Measurements from ENCODE around the gene ARHGAP15. TPM values are rescaled to one million over a fixed set of nuclear protein-coding genes. Genes with fewer than 3 reads are reported as not detected.

Gene ARHGAP15
- total RNA-seq, 1 donor from 2014 or later, result not detected

DNA sequence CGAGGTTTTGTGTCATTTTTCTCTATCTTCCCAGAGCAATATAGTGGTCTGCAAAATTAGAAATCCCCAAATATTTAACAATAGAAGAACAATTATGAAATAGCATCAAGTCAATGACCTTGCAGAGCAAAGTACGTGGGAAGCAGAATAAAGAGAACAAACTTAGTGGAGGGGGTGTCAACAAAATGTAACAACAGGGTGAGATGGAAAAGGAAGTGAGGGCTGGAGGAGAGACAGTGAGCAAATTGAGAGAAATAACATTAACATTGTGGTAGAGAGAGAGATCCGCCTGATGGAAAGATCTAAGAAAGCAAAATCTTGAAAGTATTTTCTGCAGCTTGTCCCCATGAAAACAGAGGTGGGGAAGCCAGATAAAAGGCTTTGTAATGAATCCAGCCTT lies 23.4 kb downstream of the ARHGAP15 start:
- Mint-ChIP-seq H3K27ac (ENCODE audit: unreplicated experiment) (no peak overlapping the region), H3K9me3 (ENCODE audit: unreplicated experiment) (no peaks in the 10 kb centered on the region), H3K4me1 (ENCODE audit: unreplicated experiment) (no peaks in the 10 kb centered on the region), H3K36me3 (ENCODE audit: unreplicated experiment) (no peaks in the 10 kb centered on the region), H3K4me3 (ENCODE audit: unreplicated experiment) (no peak overlapping the region), H3K27me3 (ENCODE audit: unreplicated experiment) (peaks cover 62% of the 10 kb centered on the region)
- DNase-seq (ENCODE audit: extremely low spot score, unreplicated experiment), result no peak
- TF ChIP-seq, protein P1, sequence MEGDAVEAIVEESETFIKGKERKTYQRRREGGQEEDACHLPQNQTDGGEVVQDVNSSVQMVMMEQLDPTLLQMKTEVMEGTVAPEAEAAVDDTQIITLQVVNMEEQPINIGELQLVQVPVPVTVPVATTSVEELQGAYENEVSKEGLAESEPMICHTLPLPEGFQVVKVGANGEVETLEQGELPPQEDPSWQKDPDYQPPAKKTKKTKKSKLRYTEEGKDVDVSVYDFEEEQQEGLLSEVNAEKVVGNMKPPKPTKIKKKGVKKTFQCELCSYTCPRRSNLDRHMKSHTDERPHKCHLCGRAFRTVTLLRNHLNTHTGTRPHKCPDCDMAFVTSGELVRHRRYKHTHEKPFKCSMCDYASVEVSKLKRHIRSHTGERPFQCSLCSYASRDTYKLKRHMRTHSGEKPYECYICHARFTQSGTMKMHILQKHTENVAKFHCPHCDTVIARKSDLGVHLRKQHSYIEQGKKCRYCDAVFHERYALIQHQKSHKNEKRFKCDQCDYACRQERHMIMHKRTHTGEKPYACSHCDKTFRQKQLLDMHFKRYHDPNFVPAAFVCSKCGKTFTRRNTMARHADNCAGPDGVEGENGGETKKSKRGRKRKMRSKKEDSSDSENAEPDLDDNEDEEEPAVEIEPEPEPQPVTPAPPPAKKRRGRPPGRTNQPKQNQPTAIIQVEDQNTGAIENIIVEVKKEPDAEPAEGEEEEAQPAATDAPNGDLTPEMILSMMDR (IDR thresholded peaks at IDR 0.05), result no peak

DNA sequence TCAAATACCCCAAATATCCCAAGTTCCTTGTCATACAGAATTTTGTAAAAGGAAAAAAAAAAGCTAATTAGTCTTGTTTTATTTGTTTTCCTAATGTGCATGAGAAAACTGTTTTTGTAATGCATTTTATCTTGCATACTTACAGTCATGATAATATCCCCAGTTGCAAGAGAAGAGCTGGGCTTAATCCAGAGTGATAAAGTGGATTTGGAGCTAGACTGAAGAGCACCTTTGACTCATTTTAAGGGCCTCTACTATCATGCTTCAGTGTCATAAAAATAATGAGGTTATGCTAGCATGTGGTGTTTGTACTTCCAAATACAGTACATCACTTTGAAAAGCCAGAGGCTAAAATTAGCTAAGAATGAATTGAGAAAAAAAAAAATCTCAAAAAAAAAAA lies 26.4 kb downstream of the ARHGAP15 start:
- Mint-ChIP-seq H3K27me3 (ENCODE audit: unreplicated experiment) (peaks cover 67% of the 10 kb centered on the region), H3K4me3 (ENCODE audit: unreplicated experiment) (no peak overlapping the region), H3K4me1 (ENCODE audit: unreplicated experiment) (no peaks in the 10 kb centered on the region), H3K36me3 (ENCODE audit: unreplicated experiment) (no peaks in the 10 kb centered on the region), H3K9me3 (ENCODE audit: unreplicated experiment) (no peaks in the 10 kb centered on the region), H3K27ac (ENCODE audit: unreplicated experiment) (no peak overlapping the region)
- TF ChIP-seq, protein P1 (IDR thresholded peaks at IDR 0.05), result no peak
- DNase-seq (ENCODE audit: extremely low spot score, unreplicated experiment), result no peak

DNA sequence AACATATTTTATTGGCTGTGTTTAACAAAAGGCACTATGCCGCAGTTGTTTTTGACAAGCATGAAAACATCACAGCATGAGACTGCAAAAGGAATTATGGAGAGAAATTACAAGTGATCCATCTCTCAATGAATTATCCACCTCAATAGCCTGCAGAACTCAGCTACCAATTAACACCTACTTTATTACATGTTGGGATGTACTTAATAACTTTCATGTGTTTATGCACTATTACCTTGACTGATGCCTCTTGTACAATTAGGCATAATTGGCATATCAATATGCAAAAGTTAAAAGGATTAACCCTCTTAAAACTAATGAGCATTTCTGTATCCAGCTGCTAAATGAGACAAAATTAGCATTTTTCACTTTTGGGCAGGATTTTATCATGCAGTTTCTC lies 27.8 kb downstream of the ARHGAP15 start:
- Mint-ChIP-seq H3K9me3 (ENCODE audit: unreplicated experiment) (no peaks in the 10 kb centered on the region), H3K4me3 (ENCODE audit: unreplicated experiment) (no peak overlapping the region), H3K4me1 (ENCODE audit: unreplicated experiment) (no peaks in the 10 kb centered on the region), H3K36me3 (ENCODE audit: unreplicated experiment) (no peaks in the 10 kb centered on the region), H3K27me3 (ENCODE audit: unreplicated experiment) (peaks cover 73% of the 10 kb centered on the region), H3K27ac (ENCODE audit: unreplicated experiment) (no peak overlapping the region)
- DNase-seq (ENCODE audit: extremely low spot score, unreplicated experiment), result no peak
- TF ChIP-seq, protein P1 (IDR thresholded peaks at IDR 0.05), result no peak

DNA sequence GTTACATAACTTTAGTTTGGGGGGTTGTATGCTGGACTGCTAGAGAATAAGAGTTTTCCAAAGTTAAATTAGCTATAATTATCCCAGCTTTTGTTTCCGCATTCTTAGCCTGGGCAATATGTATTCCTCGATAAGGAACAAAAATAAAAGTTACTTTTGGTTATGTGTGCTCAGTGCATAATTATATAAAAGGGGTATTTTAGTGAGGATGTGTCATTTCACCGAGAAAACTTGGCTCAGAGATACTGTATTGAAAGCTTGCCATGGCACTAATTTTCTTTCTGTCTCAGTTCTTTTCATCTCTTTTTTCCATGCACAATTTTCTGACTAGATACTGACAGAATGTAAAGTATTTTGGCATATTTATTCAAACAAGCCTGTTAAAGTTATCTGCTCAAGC lies 28.2 kb downstream of the ARHGAP15 start:
- Mint-ChIP-seq H3K27me3 (ENCODE audit: unreplicated experiment) (peaks cover 72% of the 10 kb centered on the region), H3K36me3 (ENCODE audit: unreplicated experiment) (no peaks in the 10 kb centered on the region), H3K4me3 (ENCODE audit: unreplicated experiment) (no peak overlapping the region), H3K9me3 (ENCODE audit: unreplicated experiment) (no peaks in the 10 kb centered on the region), H3K4me1 (ENCODE audit: unreplicated experiment) (no peaks in the 10 kb centered on the region), H3K27ac (ENCODE audit: unreplicated experiment) (no peak overlapping the region)
- DNase-seq (ENCODE audit: extremely low spot score, unreplicated experiment), result no peak
- TF ChIP-seq, protein P1 (IDR thresholded peaks at IDR 0.05), result no peak

DNA sequence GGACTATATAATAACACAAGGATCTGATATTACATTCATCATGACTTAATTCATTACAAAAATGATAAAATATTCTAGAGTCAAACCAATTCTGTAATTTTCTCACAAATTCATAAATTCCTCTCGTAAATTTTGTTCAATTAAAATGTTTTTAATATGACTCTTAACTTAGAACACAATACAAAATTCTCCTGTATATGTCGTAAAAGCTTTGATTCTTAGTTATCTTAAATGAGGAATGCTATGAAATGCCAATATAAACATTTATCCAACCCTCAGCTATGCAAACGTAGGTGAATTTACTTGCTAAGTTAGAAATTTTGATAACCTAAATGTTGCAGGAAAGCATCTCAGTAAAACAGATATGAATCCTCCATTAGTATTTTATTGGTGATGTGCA lies 28.9 kb downstream of the ARHGAP15 start:
- Mint-ChIP-seq H3K27ac (ENCODE audit: unreplicated experiment) (no peak overlapping the region), H3K4me3 (ENCODE audit: unreplicated experiment) (no peak overlapping the region), H3K9me3 (ENCODE audit: unreplicated experiment) (no peaks in the 10 kb centered on the region), H3K4me1 (ENCODE audit: unreplicated experiment) (no peaks in the 10 kb centered on the region), H3K36me3 (ENCODE audit: unreplicated experiment) (no peaks in the 10 kb centered on the region), H3K27me3 (ENCODE audit: unreplicated experiment) (peaks cover 70% of the 10 kb centered on the region)
- no peak for DNase-seq (ENCODE audit: extremely low spot score, unreplicated experiment)
- TF ChIP-seq, protein P1 (IDR thresholded peaks at IDR 0.05), result no peak

All from osteocyte (in vitro differentiated cells).